AG20443 (cell line): Measurements from ENCODE around the gene EDA.
"Not testable (repeated sequence)": the region's sequence is repeated elsewhere in the genome, so short reads cannot be mapped to it uniquely, and the experiment has no call there.

Experiments
- DNase-seq: peaks from one replicate; pipeline ENCODE4 v3.0.0; 2012; ENCODE audit warnings: low spot score, mixed read lengths

EDA gene

DNA sequence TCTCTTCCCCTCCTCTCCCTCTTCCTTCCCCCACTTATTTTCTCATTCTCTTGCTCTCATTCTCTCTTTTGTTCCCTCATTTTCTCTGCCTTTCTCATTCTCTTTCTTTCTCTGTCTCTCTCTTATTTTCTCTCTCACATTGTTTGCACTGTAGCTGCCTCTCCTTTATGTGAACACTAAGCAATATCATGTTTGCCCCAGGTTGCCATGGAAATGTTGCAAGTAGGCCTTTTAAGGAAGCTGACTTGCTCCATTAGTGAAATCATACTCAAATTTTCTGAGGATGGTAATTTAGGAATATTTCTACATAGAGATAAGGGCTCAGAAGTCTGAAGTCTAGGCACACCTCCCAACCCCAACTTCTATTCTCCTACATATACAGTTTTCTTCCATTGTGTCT, 130.1 kb downstream of the EDA start:
- DNase-seq: no peak

DNA sequence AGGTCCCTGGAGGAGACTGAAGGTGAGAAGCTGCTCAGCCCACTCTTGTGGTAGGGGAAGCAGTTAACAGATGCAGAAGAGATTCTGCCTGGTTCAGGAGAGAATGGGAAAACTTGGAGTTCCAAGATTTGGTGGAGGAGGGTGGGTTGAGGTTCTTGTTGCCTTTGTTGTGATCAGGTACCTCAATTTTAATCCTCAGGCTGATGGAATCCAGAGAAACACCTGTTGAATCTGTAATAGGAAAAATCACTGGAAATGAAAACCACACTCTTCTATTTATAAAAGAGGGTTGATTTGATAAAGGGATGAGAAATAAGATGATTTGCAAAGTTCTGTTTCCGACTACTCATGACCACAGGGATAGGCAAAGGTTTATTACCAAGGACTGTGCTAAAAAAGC, 132.1 kb downstream of the EDA start:
- no peak for DNase-seq

DNA sequence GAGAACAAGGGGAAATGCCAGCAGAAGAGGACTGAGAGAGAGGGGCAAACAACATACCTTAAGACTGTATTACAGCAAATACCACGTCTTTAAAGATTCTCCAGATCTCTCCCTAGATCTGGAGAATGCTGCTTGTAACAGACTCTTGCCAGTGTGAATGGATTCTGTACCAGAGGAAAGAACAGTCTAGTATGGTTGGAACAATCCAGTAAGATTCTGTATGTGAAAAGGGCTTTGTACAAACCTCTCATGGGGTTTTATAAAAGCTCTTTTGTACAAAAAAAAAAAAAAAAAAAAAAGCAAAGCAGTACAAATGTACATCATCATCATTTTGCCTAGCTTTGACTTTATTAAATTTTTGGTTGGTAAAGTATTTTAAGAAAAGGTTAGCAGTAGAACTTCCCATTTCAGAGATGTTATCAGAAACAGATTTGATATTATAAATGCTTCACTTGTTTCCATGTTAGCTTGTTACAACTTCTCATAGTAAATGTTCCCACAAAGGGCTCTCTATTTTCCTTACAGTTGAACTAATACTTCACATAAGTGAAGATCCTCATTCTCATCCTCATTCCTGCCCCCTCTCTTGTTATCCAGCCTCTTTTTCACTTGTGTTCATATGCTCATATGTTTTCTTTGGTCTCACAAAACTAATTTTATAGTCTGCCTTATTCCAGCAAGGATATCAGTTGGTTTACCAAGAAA, 144.2 kb downstream of the EDA start:
- DNase-seq: no peak

DNA sequence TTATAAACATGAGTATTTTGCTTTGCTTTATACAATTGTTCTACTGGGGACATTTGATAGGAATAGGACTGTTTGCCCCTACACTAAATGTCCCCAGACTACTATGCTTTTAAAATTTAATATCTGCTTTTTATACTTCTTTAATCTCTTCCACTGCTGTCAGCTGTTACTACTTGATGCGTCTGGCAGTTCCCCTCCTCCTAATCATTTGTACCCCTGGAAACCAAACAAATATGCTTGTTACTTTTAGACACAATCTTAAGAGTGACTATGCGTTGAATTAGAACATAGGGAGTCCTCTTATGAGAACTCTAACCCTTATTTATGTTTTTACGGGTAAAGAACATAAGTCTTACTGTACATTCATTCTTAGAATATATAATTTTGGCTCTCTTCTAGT, 145.7 kb downstream of the EDA start:
- DNase-seq: no peak

DNA sequence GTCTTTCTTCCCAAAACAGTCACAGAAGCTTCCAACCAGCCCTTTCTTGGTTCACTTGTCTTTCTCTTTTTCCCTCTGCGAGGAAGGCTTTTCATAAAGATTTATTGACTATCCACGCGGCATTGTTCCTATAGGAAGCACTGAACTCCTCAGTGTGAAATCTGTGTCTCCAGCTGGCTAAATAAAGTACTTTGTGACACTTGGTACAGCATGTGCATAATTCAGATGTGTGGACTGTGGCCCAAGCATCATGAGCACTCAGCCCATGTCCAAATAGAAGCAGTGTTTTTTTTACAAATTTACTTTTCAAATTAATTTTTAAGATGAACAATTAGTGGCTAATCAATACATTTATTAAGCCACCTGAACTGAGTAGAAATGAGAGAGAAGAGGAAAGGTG, 146.4 kb downstream of the EDA start:
- no peak for DNase-seq

DNA sequence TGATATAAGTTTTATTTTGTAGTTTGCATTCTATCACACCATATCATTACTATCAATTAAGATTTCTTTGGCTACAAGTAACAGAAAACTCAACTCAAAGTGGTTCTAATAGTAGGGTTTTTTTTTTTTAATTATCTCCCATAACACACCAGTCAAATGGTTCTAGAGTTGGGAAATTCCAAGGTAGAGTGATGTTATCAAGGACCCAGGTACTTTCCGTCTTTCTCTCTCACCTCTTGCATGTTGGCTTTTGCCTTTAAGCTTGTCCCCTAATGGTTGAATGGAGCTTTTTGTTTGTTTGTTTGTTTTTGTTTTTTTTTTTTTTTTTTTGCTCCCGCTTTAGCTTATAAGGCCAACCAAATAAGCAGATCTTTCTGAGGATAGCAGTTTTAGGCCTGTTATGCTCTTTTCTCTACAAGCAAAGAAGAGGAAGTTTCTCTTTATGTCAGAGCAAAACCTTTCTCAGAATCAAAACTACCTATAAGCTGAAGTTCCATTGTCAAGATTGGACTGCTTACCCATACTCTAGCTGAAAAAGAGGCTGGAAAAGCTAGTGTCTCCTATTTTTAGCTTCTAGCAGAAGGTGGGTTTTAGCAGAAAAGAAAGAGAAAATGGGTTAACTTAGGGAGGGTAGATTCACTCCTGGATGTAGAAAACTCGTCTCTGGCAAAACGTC, 177.5 kb downstream of the EDA start:
- no peak for DNase-seq

DNA sequence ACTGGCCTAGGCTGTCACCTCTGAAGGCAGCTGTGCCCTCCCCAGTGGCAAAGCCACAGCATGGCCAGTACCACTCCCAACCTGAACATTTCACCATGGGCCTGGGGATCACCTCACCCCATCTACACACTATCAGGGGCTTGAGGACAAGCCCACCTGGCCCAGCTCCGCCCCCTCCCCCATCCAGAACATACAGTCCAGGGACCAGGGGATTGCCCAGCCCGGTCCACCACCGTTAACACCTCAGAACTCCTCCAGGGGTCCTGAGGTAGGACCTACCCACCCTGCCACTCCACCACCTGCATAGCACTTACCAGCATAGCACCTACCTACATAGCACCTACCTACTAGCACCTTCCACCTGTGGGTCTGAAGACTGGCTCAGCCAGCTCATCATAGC, 179.8 kb downstream of the EDA start:
- no peak for DNase-seq

DNA sequence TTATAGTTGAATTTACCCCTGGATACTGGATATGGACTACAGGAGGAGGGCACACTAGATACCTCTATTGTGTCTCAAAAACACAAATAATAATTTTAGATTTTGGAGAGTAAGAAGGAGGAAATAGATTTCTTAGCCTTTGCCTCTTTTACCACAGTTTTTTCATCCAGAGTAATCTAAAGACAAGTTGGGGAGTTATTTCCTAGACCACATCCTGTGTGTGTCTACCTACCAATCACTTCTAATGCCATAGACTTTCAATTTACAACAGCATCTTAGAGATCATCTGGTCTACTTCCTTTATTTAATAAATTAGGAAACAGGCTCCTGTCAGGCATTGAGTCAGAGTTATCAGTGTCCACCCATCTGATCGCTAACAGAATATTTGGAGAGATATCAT, 191.5 kb downstream of the EDA start:
- DNase-seq: no peak

DNA sequence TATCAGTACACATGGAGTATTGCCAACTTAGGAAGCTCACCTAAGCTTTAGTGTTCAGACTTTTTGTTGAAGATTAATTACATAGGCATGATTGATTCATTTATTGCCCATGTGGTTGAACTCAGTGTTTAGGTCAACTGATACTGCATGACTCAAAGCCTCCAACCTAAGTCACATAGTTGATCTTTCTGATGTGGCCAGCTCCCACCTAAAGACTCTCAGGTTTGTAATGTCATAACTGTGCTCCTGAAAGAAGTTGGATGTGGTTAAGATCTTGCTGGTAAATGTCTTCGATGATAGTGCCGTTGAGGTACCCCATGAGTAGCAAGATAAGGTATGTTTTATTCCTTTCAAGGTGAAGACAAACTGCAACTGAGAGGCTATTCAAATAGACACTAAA, 192.5 kb downstream of the EDA start:
- DNase-seq: no peak

DNA sequence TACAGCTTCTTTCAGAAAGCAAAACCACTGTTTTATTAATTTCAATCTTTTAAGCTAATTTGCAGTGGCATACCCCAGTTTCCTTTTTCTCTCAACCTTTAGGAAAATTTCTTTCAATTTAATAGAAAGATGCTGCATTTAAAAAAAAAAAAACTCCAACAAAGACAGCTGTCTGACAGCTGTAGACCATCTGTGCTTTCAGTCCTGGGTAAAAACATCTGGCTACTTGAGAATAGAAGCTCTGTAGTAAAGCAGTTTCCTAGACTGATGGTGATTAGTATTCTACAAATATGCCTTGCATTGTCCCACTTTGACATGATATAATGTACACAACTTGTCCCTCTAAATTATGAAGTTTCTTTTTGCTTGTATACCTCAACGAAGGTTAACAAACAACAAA, 197.8 kb downstream of the EDA start:
- DNase-seq: no peak

DNA sequence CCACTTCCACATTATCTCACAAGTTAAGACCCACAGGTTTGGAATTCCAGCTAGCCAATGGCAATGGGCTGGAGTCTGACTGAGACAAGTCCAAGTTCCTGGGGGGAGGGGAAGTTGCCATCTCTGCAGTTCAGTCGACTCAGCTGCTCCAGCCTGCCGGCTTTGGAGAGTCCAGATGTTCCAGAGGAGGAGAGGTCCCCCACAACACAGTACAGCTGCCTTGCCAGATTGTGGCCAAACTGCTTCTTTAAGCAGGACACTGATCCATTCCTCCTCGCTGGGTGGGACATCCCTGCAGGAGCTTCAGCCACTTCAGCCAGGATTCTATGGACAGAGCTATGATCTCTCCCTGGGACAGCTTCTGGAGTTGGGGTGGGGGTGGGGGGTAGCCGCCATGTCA, 199.2 kb downstream of the EDA start:
- no peak for DNase-seq

DNA sequence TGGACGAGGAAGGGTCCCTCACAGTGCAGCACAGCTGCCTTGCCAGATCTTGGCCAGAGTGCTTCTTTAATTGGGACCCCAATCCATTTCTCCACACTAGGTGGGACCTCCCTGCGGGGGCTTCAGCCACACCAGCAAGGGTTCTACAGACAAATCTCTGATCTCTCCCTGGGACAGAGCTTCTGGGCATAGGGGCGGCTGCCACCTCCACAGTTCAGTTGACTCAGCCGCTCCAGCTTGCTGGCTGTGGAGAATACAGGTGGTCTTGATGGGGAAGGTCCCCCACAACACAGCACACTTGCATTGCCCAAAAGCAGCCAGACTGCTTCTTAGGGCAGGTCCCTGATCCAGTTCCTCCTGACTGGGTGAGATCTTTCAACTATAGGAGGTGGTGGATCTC, 199.6 kb downstream of the EDA start:
- DNase-seq: no peak

DNA sequence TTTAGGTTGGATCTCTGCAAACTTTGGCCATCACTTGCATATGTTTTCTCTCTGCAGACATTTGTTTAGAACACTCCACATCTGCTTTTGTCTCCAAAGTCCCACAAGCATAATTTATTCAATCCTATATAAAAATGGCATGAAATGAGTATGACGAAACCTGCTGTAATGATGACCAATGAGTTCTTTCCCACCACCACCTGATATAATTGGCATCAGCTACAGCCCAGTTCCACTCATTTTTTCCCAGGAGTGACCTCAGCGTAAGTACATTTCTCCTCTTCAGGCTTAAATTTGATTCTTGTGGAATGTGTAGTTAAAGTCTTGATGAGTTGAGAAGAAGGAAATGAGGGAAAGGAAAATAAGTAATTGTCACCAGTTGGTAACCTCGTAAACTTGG, 228.7 kb downstream of the EDA start:
- DNase-seq: no peak

DNA sequence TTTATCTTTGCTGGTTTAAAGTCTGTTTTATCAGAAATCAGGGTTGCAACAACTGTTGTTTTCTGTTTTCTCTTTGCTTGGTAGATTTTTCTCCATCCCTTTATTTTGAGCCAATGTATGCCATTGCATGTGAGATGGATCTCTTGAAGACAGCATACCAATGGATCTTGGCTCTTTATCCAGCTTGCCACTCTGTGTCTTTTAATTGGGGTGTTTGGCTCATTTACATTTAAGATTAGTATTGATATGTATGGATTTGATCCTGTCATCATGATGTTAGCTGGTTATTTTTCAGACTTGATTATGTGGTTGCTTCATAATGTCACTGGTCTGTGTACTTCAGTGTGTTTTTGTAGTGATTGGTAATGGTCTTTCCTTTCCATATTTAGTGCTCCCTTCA, 244.1 kb downstream of the EDA start:
- not testable (repeated sequence) for DNase-seq

DNA sequence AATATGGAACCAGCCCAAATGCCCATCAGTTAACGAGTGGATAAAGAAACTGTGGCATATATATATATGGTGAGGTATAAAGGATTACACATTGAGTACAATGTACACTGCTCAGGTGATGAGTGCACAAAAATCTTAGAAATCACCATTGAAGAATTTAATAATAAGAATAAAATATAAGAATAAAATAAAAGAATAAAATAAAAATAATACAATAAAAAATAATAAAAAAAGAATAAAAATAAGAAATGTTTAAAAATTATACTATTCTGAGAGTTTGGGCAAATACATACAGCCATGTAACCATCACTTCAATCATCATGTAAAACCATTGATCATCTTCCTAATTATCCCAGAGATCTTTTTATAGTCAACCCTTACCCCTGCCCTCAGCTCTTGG, 260.3 kb downstream of the EDA start:
- DNase-seq: no peak

DNA sequence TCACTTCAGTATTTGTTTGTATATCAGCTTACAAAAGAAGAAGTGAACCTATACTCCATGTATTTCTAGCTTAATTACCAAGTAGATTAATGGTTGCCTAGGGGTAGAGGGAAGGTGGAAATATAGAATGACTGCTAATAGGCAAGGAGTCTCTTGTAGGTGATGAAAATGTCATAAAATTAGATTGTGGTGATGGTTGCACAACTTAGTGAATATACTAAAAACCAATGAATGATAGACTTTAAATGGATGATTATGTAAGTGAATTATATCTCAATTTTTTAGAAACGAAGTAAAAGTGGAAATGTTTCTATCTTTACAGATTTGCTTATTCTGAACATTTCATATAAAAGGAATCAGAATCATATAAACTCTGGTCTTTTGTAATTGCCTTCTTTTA, 268.3 kb downstream of the EDA start:
- DNase-seq: no peak

DNA sequence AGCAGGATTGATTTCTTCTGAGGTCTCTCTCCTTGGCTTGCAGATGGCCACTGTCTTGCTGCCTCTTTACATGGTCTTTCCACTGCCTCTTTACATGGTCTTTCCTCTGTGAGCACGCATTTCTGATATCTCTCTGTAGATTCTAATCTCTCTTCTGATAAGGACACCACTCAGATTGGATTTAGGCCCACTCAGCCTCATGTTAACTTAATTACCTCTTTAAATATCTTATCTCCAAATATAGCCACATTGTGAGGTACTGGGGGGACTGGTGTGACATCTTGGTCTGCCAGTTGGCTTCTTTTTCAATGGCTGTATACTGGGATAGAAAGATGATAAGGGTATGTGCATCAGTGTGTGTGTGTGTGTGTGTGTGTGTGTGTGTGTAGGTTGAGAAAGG, 280.1 kb downstream of the EDA start:
- DNase-seq: no peak

DNA sequence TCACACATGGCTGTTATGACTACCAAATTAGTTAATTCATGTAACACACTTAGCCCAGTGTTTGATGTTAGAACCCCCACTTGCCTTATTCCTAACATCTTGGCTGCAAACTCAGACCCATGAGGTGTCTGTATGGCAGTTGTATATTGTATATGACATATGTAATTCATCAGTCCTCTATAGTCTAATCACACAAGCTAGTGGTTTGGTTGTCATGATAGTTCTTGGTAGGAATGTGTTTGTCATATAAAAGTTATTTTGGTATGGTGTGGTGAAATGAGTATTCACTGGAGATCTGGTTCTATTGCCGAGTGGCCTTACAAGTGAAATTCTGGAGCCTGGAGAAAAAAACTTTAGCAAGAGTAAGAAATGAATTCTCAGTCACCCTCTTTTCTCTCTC, 284.6 kb downstream of the EDA start:
- no peak for DNase-seq

DNA sequence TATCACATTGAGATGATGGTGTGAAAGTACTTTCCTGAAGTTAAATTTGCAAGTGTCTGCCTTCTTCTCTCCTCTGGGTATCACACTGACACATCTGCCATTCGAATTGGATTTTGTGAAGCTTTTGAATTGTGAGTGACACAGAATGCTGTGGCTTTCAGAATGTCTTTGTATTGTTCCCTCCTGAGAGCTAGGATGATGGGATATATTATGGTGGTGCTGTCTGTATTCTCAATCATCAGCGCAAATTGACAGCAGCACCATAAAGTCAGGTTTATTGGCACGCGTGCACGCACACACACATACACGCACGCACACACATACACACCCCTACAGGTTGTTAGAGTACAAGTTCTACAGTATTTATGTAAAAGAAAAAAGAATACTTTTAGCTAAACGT, 290.5 kb downstream of the EDA start:
- no peak for DNase-seq

DNA sequence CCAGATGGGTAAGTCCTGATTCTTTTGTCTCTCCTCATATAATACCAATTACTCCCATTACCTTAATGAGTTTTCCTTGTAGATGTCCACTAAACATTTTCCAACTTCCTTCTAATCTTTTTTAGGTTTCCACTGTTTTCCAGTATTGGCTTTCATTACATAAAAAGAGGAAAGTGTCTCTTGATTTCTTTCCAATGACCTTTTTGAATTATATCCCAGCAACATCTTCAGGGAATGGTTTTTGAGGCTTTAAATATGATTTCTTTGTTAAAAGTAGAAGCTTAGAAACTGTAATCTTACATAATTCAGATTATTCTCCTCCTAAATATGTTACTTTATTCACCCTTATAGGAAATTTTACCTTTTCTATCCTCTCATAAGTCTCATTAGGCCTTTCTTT, 298.9 kb downstream of the EDA start:
- DNase-seq: no peak

DNA sequence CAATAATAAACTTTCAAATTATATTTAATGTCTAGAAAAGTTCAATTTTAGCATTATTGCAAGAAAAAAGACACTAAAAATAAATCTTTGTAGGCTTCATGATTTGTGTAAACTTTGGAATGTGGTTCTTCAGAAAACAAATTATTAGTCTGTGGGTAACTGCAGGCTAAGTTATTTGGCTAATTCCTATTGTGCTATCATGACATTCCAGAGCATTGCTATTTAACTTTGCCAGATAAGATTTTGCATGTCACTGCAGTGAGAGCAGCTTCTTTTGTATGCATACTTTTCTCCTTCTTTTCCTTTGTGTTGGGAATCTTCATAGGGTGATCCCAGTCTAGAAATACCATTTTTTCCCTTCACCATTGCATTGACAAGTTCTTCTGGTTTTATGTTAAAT, 303.8 kb downstream of the EDA start:
- DNase-seq: no peak

DNA sequence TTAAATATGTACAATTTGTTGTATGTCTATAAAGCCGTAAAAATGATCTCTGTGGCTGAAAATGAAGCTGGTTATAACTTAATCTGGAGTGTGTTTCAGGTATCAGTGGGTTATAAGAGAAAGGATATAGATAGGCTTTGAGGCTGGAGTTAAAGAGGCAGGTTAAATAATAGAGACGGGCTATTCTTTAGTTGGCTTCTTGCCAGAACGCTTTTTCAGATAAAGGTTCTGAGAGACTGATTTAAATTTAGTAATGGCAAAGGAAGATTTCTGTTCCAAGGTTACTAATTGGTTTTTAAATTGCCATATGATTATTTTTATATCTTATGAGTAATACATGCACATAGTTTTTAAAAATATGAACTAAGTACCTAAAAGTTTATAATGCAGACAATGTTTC, 316.4 kb downstream of the EDA start:
- no peak for DNase-seq

DNA sequence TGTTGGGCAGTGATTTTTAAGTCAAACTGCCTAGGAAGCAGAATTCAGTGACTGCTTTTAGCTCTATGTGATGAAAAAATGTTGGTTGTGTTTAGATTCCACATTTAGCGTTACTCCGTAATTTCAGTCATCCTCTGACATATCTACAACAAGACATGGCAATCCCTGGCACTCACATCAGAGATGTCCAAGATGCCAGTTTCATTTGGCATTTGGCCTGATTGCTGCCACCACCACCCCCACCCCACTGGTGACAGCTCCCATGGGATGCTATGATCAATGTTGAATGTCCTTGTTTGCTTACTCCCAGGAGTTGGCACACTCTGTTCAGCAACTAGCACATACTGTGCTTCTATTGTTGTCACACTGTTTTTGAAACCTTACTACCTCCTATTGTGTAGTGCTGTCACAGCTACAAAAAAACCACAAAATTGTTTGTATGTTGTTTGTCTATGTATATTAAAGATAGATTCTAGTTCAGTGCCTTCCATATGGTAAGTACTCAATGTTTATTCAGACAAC, 332.4 kb downstream of the EDA start:
- no peak for DNase-seq

DNA sequence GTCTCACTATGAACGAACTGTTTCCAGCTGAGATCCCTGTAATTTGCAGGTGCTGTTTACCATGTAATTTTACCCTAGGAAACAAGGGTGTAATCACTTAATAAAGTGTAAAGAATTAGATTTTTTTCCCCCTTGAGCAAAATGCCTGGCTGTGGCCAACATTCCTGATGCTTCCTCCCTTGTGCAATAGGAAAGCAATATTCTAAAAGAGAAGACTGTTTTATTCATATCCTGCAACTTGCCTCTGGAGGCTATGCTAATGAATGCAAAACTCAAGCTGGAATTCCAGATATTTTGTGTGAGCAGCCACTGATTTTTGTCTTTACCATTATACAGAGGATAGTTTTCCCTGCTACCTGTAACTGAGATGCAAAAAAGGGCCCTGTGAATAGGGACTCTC, 335.8 kb downstream of the EDA start:
- no peak for DNase-seq
